Smooth muscle cell of the coronary artery (primary cell): ENCODE measurements around the gene SPIB. TPM values are rescaled to one million over a fixed set of nuclear protein-coding genes. Genes with fewer than 3 reads are reported as not detected.

ENCODE experiments used
- total RNA-seq: library from RNA; depleted of rRNA; stranded (reverse); fragments of >200 nt; gene quantifications from 2 replicates; pipeline ENCODE4 v1.2.3, GENCODE V29; 2014; ENCODE audit warnings: low replicate concordance

SPIB gene
- not detected in 2 replicates for total RNA-seq

GRCh38 chr19:50418176-50419021 lies at the start of gene SPIB:
Gene SPIB, plus strand, starts transcription at chr19:50418938. Its CDS starts 25 bp downstream, at chr19:50418963.

GRCh38 chr19:50376166-50377050 lies 42.3 kb upstream of the SPIB start, which contains the start of gene NR1H2:
Gene NR1H2, plus strand, starts transcription at chr19:50376457. Its CDS starts 1,149 bp downstream, at chr19:50377606.

GRCh38 chr19:50383852-50384684 lies 34.7 kb upstream of the SPIB start, which contains the start of gene POLD1:
Gene POLD1, plus strand, starts transcription at chr19:50384347. Its CDS starts 14,505 bp downstream, at chr19:50398852.

GRCh38 chr19:50432221-50433028 lies 13.7 kb downstream of the SPIB start, which contains the start of gene MYBPC2:
Gene MYBPC2, plus strand, starts transcription at chr19:50432892. Its CDS starts 62 bp downstream, at chr19:50432954.

GRCh38 chr19:50476224-50476906 lies 57.6 kb downstream of the SPIB start, which contains the start of the genes EMC10 and GARIN5A:
Gene EMC10, plus strand, starts transcription at chr19:50476507. Its CDS starts 38 bp downstream, at chr19:50476545.
Gene GARIN5A, minus strand, starts transcription at chr19:50476848. Its CDS starts 460 bp downstream, at chr19:50476388.

Other genes with a start within 250 kb of the SPIB start
- under 0.01 TPM in 1 of 2 replicates, not detected in the other for gene MYH14, start 215.3 kb upstream of the SPIB start, total RNA-seq
- gene KCNC3, start 89.6 kb upstream of the SPIB start, total RNA-seq = not detected in 2 replicates
- 0.08 TPM in 1 of 2 replicates, not detected in the other for gene NAPSA, start 53.3 kb upstream of the SPIB start, total RNA-seq
- 62.1 and 74.8 TPM in 2 replicates for gene NR1H2, start 42.5 kb upstream of the SPIB start, total RNA-seq
- gene POLD1, start 34.6 kb upstream of the SPIB start, total RNA-seq = 19.1 and 34.3 TPM in 2 replicates
- not detected in 2 replicates for gene MYBPC2, start 14.0 kb downstream of the SPIB start, total RNA-seq
- gene EMC10, start 57.6 kb downstream of the SPIB start, total RNA-seq = 19.3 and 52.2 TPM in 2 replicates
- gene GARIN5A, start 57.9 kb downstream of the SPIB start, total RNA-seq = 0.53 TPM in 1 of 2 replicates, not detected in the other
- gene JOSD2, start 92.3 kb downstream of the SPIB start, total RNA-seq = 25.5 and 52.0 TPM in 2 replicates
- not detected in 2 replicates for gene ASPDH, start 95.0 kb downstream of the SPIB start, total RNA-seq
- 0.30 and 0.35 TPM in 2 replicates for gene LRRC4B, start 149.5 kb downstream of the SPIB start, total RNA-seq
- gene SYT3, start 220.9 kb downstream of the SPIB start, total RNA-seq = 0.35 TPM in 1 of 2 replicates, not detected in the other
- not detected in 2 replicates for gene C19orf81, start 230.5 kb downstream of the SPIB start, total RNA-seq